CD4-positive, alpha-beta T cell treated with Interleukin-17A for 4 hours (primary cell): Measurements from ENCODE around the gene PCAT6.
"Not testable (repeated sequence)": the region's sequence is repeated elsewhere in the genome, so short reads cannot be mapped to it uniquely, and the experiment has no call there.

Experiments used
- DNase-seq: peaks from one replicate; pipeline ENCODE4 v3.0.0-alpha.2; 2020; ENCODE audit warnings: mixed read lengths

Gene PCAT6

GRCh38 chr1:202810615-202811295 lies at the start of gene PCAT6:
TSS of gene PCAT6 (plus strand) at chr1:202810954.
- DNase-seq, result peak; percentile 88

- DNase-seq, result no peak
Measured at GRCh38 chr1:202762019-202762418, 48.7 kb upstream of the PCAT6 start.

GRCh38 chr1:202765721-202766120 lies 45.0 kb upstream of the PCAT6 start:
- no peak for DNase-seq

DNA sequence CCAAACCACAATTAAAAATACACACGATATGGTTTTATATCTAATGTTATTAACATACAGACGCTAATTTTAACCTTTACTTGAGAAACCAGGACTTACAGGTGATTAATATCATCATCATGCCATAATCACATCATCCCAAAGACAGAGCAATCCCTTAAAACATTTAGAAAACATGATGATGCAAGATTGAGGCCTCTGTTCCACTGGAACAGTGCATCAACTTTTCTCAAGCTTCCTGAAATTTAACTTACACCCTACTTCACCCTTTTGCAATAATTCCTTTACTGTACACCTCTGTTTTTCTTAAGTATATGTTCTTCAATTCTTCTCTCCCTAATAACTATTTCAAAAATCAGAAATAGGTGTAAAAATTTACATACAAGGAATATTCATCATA lies 40.6 kb upstream of the PCAT6 start:
- no peak for DNase-seq

DNA sequence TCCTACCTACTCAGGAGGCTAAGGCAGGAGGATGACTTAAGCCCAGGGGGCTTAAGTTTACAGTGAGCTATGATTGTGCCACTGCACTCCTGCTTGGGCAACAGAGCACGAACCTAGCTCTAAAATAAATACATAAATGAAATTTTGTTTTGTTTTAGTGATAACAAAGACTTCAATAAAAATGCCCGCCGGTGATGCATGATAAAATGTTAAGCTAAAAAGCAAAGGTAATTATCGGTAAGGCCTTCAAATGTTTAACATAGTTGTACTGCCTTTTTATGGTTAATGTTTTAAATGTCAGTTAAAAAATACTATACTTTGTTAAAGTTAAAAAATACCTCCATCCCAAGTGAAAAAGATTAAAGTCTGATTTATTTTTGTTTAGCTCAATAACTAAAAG lies 29.6 kb upstream of the PCAT6 start:
- no peak for DNase-seq

- DNase-seq, result no peak
Measured at GRCh38 chr1:202786804-202787203, 23.9 kb upstream of the PCAT6 start.

DNA sequence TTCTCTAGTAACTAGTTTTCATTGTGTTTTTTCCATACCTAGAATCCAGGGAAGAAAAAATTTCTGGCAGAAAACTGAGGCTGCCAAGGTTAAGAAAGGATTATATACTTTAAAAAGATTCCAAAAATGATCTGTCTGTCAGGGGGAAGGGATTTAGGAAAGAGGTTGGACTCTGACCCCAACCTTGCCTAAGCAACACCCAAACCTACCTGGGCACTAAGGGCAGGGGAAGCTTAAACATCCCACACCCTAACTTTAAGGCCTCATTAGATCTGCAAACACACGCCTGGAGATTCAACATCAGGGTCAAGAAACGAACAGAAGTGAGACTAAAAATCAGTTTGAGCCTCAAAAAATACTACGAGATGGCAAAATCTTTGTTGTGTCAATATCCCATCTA lies 22.0 kb upstream of the PCAT6 start:
- DNase-seq, result no peak

DNA sequence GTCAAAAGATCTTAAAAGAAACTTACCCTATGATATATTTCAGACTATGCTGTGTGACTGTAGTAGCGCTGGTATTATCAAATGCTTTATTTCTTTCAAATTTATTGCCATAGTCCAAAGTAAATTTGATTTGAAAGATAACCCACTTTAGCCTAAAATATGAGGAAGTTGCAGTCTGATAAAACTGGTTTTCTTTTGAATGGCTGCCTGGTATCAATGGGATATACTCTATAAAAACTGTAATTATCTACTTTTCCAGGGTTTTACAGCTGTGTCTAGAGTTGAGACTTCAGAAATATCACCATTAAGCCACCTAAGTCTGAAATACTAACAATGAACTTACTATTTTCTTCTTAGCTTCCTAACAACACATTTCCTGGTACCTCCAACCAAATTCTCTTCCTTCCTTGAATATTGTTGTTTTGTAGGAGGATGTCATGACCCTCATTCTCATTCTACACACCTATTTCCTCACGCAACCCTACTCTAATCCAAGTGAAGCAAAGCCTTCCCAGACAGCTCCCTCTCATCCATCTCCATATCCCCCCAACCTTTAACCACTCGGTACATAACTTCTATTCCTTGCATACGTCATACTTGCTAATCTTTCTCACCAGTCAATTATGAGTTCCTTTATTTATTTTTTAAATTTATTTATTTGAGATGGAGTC lies 19.5 kb upstream of the PCAT6 start:
- DNase-seq, result no peak

DNA sequence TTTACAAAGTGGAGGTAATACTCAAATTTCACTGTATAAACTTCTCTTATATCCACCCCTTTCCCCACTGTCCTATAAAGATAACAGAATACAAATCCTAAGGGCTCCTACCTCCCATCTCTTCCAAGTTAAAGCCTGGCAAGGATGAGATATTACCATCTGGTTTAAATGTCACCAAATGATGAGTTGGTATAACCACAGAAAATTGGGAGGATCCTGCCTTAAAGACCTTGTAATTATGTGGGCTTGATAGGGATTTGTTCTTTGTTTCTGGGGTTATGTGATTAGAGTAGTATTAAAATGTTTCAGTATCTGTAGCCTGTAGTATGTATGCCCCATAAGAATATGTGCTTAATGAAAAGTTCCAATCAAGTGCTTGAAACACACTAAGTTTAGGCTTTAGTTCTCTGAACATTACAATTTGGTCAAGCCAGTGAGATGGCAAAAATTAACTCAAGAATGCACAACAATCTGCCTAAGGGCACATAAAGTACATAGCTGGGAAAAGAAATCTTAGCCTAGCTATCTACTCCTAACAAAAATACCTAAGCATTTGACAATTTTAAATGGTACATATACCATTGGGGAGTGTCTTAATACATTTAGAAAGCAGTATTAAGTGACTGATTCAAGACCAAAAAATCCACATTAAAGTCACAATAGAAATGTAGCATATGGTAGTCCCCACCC lies 16.6 kb upstream of the PCAT6 start:
- no peak for DNase-seq

GRCh38 chr1:202794931-202795330 lies 15.8 kb upstream of the PCAT6 start:
- DNase-seq, result not testable (repeated sequence)

DNA sequence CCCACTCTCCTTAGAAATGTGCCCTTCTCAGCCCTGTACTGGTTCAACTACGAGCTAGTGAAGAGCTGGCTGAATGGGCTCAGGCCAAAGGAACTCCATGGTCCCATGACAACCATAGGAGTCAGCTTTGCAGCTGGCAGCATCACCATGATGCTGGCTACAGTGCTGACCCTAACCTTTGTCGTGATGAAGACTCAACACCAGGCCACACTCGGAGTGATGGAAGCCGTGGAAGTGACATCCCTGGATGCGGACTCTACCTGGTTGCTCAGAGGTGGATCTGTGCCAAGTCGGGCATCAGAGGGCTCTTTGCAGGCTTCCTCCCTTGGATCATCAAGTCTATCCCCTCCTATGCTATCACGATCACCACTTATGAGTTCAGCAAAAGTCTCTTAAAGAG lies 14.1 kb upstream of the PCAT6 start:
- no peak for DNase-seq

GRCh38 chr1:202798260-202798659 lies 12.5 kb upstream of the PCAT6 start:
- no peak for DNase-seq

DNA sequence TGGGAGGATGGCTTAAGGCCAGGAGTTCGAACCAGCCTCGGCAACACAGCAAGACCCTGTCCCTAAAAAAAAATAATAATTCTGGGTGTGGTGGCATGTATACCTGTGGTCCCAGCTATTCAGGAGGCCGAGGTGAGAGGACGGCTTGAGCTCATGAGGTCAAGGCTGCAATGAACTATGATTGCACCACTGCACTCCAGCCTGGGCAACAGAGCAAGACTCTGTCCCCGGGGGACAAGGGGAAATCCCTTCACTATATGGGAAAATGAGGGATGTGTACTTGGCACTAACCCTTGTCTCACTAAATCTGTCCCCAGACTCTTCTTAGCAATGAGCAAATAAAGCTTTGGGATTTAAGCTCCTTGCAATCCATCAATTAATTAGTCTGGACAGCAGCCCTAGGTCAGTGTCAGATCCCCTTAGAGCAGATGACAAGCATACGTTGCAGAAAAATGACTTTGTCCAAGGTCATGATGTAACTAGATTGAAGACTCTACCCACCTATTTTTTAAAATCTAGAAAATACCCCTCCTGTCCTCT lies 11.9 kb upstream of the PCAT6 start:
- DNase-seq, result no peak

DNA sequence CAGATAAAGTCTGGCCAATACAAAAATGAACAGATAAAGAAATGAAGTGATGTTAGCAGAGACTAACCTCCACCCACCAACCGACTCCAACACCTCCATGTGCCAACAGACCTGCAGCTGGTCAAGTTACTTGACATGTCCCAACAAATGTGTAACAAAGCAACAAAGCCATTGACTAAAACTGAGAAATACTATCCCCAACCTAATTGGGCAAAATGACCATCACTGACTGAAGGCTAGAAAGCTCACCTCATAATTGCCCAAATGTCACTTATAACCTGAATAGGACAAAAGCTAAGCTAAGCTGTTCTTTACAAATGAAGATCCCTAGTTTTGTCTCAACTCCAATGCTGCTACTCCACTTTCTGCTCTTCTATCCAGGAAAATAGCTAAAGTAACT lies 10.0 kb upstream of the PCAT6 start:
- DNase-seq, result no peak

DNA sequence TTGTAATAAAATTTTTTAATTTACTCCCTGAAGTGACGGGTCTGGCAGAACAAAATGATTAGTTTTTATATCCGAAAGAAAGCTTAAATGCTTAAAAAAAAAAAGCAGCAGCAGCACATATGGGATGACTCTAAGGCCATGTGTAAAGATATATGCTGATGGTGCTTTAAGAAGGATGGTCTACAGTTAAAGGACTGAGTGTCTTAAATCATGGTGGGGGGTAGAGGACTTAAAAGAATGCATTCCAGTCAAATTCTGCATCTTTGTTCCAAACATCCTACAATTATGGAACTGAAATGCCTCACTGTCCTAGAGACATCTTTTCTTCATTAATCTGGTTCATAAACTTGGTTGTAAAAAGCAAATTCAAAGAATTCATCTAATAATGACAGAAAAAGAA lies 9.6 kb upstream of the PCAT6 start:
- DNase-seq, result no peak

DNA sequence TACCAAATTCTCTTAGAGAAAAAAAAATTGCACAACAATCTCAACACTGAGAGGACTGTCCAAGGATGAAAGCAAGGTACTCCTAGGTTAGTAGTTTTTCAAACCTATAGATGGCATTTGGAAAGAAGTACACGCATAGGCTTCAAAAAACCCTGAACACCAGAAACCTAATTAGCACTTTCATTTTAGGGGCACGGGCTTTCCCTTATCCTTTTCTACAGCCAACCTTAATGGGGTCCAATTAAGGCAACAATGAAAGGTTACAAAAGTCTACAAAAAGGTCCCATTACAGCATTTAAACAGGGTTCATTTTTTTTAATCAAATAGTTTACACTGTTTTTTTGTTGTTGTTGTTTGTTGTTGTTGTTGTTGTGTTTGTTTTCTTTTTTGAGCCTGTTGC lies 8.7 kb upstream of the PCAT6 start:
- no peak for DNase-seq

GRCh38 chr1:202802998-202803932 lies 7.5 kb upstream of the PCAT6 start:
- DNase-seq, result no peak

GRCh38 chr1:202804126-202804525 lies 6.6 kb upstream of the PCAT6 start:
- DNase-seq, result no peak

DNA sequence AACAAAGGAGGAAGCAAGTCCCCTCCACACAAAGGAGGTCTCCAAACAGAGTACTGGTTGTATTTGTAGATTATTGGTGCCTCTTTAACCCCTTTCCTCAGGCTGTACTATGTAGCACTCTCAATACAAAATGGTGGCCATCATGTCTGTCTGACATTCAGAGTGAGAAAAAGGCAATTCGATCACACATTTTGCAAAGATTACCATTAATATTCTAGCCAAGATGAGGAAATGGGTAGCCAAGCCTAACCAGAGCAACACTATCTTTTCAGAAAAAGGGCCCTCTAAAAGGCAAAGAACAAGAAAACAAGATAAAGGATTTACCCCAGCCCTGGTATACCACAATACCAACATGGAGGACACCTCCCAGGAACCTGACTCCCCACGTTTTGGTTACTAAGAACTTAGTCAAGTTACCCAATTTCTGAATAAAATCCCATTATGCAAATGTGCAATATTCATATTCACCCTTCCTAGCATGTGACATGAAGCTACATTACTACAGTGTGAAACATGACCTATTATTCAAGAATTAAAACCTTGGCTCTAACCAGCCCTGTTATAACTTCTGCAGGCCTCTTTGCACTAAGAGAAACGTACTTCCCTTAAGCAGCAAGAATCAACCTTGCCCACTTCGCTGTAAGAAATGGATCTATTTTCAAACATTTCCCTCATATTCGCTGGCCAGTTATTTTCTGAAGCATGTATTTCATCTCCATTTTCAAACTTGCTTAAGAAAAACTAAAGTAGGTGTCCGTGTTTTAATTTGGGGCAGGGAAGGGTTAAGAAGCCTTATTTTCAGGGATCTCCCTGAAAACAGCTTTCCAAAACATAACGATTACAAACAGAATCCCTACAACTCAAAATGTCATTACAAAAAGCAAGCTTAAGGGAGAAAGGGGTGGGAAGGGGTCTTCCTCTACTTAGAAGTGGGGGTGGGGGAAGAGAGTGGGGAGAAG lies 4.6 kb upstream of the PCAT6 start:
- DNase-seq, result no peak

DNA sequence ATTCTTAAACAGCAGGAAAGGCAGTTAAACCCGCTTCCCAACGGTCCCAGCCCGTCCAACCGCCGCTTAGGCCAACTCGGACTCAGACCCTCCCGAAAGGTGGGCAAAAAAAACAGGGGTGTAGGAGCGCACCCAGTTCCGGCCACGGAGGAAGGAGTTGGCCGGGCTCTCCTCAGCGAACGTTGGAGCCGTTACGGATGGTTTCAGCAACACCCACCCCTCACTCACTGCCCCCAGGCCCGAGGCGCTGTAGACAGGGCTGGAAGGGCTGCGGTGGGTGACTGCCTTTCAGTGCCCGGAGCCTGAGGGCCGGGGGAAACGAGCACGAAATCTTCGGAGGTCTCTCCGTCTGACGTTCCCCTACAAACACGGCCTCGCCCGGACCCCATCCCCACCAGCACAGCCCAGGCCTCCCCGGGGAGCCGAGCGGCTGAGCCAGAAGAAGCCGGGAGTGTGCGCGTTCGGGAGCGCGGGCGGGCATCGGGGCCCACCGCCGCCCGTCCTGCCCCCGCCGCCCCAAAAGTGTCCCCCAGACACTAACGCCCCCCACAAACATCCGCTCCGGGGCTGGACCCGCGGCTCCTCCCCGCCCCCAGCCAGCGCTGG lies 3.8 kb upstream of the PCAT6 start:
- peak; percentile 26 for DNase-seq

DNA sequence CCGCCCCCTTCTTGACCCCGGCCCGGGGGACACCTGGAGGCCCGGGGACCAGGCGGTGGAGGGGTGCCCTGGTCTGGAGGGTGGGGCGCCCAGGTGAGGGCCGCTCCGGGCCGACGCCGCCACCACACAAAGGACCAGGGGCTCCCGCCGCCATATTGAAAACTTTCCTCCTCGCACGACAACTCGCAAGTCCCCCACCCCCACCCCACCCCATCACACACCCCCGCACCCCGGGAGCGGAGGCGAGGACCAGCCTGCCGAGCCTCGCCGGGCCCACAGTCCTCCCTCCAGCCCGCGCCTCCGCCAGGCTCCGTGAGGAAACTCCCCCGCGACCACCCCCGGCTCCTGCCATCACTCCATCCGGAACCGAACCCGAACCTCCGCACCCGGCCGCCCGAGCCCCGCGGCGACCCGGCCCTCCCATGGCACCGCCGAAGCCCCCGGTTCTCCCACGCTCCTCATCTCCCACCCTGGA lies 3.3 kb upstream of the PCAT6 start:
- peak; percentile 63 for DNase-seq
